GM10248 (cell line): ENCODE results near the gene CCDC201.

ENCODE experiments used
- CTCF ChIA-PET: fragments of 300-600 bp; sonication (Branson Sonifier 250); formaldehyde crosslinking; extraction: SDS; loops from one replicate; lab custom pipeline; 2021; ENCODE audit warnings: antibody characterized with exemption; lab: Yijun Ruan, JAX
- POLR2A ChIA-PET: fragments of 350-650 bp; sonication (Branson Sonifier 250); formaldehyde crosslinking; extraction: SDS; loops from one replicate; lab custom pipeline; 2020; ENCODE audit warnings: antibody characterized with exemption; lab: Yijun Ruan, JAX
- DNase-seq: peaks from one replicate; pipeline ENCODE4 v3.0.0; 2012; ENCODE audit errors: extremely low spot score
- TF ChIP-seq, protein P1 (sequence below): IDR thresholded peaks from 2 replicates; pipeline ENCODE4 v1.5.1; 2012; ENCODE audit warnings: mild to moderate bottlenecking, low read depth; ENCODE audit errors: extremely low read depth, missing control alignments, control extremely low read depth

Gene CCDC201

GRCh38 chr7:45894665-45895062 lies 21.8 kb upstream of the CCDC201 start:
- TF ChIP-seq, protein P1, sequence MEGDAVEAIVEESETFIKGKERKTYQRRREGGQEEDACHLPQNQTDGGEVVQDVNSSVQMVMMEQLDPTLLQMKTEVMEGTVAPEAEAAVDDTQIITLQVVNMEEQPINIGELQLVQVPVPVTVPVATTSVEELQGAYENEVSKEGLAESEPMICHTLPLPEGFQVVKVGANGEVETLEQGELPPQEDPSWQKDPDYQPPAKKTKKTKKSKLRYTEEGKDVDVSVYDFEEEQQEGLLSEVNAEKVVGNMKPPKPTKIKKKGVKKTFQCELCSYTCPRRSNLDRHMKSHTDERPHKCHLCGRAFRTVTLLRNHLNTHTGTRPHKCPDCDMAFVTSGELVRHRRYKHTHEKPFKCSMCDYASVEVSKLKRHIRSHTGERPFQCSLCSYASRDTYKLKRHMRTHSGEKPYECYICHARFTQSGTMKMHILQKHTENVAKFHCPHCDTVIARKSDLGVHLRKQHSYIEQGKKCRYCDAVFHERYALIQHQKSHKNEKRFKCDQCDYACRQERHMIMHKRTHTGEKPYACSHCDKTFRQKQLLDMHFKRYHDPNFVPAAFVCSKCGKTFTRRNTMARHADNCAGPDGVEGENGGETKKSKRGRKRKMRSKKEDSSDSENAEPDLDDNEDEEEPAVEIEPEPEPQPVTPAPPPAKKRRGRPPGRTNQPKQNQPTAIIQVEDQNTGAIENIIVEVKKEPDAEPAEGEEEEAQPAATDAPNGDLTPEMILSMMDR = no peak
- POLR2A ChIA-PET = no interaction called here
- CTCF ChIA-PET = interaction anchor here (2.1 kb wide), 1 partner anchor 23 kb away, joined by 6 read pairs; no protein-coding TSS in a partner anchor
- DNase-seq = no peak

- DNase-seq = no peak
- ChIA-PET POLR2A (no interaction called here), CTCF (interaction anchor here (2.0 to 2.1 kb wide), 2 partner anchors 8 to 23 kb away, joined by 6 read pairs; no protein-coding TSS in a partner anchor)
- TF ChIP-seq, protein P1 = no peak
Measured at GRCh38 chr7:45893996-45894664, 21.2 kb upstream of the CCDC201 start.

- CTCF ChIA-PET = interaction anchor here (2.0 to 2.1 kb wide), 2 partner anchors 9 to 24 kb away, joined by 6 read pairs; no protein-coding TSS in a partner anchor
Measured at GRCh38 chr7:45893374-45893995, 20.6 kb upstream of the CCDC201 start.

DNA sequence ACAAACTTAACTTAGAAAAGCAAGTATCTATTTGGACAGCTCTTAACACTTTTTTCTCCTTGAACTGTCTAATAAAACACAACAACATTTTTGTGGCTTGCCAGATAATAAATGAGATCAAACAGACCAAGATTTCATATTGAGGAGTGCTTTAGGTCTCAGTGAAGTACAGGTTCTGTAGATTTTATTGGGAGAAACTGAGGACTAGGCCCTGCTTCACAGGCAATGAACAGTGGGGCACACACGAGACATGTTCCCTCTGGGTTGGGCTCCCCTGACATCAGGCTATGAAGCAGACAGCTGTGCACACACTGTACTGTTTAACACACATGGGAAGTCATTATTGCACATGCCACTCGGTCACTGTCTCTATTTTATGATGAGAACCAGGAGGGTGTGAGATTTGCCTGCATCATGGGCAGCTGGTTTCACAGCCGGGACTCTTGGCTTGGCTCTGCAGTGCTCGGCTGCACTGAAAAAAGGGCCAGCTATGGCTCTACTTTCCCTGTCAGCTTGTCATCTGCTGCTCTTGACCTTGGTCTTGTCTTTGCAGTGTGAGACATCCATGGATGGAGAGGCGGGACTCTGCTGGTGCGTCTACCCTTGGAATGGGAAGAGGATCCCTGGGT lies 19.6 kb upstream of the CCDC201 start:
- no peak for DNase-seq
- TF ChIP-seq, protein P1 = no peak
- POLR2A ChIA-PET = no interaction called here
- CTCF ChIA-PET = interaction anchor here (0.9 to 2.1 kb wide), 4 partner anchors 10 to 1374 kb away, joined by 3 to 6 read pairs (median 4); no protein-coding TSS in a partner anchor

More at GRCh38 chr7:45893374-45893995, 20.6 kb upstream of the CCDC201 start:
- POLR2A ChIA-PET = no interaction called here
- TF ChIP-seq, protein P1 = no peak
- DNase-seq = no peak

DNA sequence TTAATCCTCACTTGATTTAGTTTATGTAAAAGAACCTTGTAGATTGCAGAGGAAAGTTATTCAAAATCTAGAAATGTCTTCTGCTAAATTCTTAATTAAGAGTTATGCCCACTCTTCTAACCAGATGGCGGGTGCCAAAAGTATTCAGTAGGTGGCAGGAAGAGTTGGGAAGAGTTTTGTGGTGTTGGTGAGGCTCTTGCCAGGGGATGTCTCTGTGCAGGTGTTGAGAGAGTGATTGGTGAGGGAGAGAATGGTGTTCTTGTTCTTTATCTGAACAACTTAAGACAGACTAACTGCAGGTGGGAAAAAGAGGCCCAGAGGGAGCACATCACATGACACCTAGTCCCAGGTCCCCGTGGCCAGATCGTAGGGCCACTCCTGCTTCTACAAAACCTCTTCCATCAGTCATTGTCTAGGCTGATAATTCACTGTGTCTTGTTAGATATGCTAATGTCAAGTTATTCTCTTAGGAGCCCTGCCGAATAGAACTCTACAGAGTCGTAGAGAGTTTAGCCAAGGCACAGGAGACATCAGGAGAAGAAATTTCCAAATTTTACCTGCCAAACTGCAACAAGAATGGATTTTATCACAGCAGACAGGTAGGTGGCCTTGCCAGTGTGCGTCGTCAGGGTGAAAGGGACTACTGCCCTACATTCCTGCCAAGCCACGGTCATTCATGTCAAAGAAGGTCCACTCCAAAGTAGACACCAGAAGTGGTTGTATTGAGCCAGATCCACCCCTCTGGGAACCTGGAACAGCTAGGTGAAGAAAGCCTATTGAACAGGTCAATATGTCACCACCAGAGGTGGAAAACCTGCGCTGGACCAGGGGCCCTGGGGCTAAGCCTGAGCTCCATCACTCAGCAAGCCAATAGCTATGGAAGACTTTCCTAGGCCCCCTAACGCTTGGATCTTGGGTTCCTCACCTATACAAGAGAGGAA lies 18.9 kb upstream of the CCDC201 start:
- ChIA-PET CTCF (interaction anchor here (0.9 to 2.0 kb wide), 6 partner anchors 9 to 1375 kb away, joined by 3 to 6 read pairs (median 3); no protein-coding TSS in a partner anchor), POLR2A (no interaction called here)
- TF ChIP-seq, protein P1 = no peak
- no peak for DNase-seq
